Activated naive CD4-positive, alpha-beta T cell treated with Interleukin-2 at 50 U/mL for 16 hours (primary cell): Measurements from ENCODE around the gene BACH2.
A peak's percentile ranks its signal among the peaks of the same experiment; 100 is the strongest.
"Not testable (repeated sequence)": the region's sequence is repeated elsewhere in the genome, so short reads cannot be mapped to it uniquely, and the experiment has no call there.

Source experiments
- DNase-seq: peaks from one replicate; pipeline ENCODE4 v3.0.0-alpha.2; 2020

Gene BACH2

GRCh38 chr6:89984926-89985750 is 311.5 kb downstream of the BACH2 start:
- DNase-seq = no peak

GRCh38 chr6:89980353-89980752 is 316.3 kb downstream of the BACH2 start:
- no peak for DNase-seq

- DNase-seq = no peak
Observed at GRCh38 chr6:89979481-89980119, 317.0 kb downstream of the BACH2 start.

- DNase-seq = no peak
Observed at GRCh38 chr6:89978749-89979145, 317.9 kb downstream of the BACH2 start.

- no peak for DNase-seq
Observed at GRCh38 chr6:89977808-89978748, 318.6 kb downstream of the BACH2 start.

GRCh38 chr6:89976694-89977020 is 320.0 kb downstream of the BACH2 start:
- no peak for DNase-seq

GRCh38 chr6:89975991-89976693 is 320.5 kb downstream of the BACH2 start:
- DNase-seq = no peak

GRCh38 chr6:89975366-89975765 is 321.3 kb downstream of the BACH2 start:
- no peak for DNase-seq

GRCh38 chr6:89974834-89975233 is 321.8 kb downstream of the BACH2 start:
- DNase-seq = no peak

GRCh38 chr6:89972025-89972381 is 324.6 kb downstream of the BACH2 start:
- no peak for DNase-seq

- DNase-seq = not testable (repeated sequence)
Observed at GRCh38 chr6:89971338-89972024, 325.2 kb downstream of the BACH2 start.

- DNase-seq = no peak
Observed at GRCh38 chr6:89970609-89971337, 325.9 kb downstream of the BACH2 start.

- DNase-seq = no peak
Observed at GRCh38 chr6:89970072-89970471, 326.6 kb downstream of the BACH2 start.

GRCh38 chr6:89966913-89967312 is 329.7 kb downstream of the BACH2 start:
- no peak for DNase-seq

- DNase-seq = no peak
Observed at GRCh38 chr6:89966228-89966544, 330.5 kb downstream of the BACH2 start.

- DNase-seq = no peak
Observed at GRCh38 chr6:89965441-89966227, 331.0 kb downstream of the BACH2 start.

- no peak for DNase-seq
Observed at GRCh38 chr6:89963391-89963790, 333.3 kb downstream of the BACH2 start.

GRCh38 chr6:89961481-89961880 is 335.2 kb downstream of the BACH2 start:
- no peak for DNase-seq

- no peak for DNase-seq
Observed at GRCh38 chr6:89959883-89960282, 336.8 kb downstream of the BACH2 start.

GRCh38 chr6:89956182-89956581 is 340.5 kb downstream of the BACH2 start:
- DNase-seq = peak; percentile 28

GRCh38 chr6:89955364-89955763 is 341.3 kb downstream of the BACH2 start:
- no peak for DNase-seq
